Cardiac fibroblast (primary cell): Measurements from ENCODE around the gene SIGLECL1.
"Not testable (repeated sequence)": the region's sequence is repeated elsewhere in the genome, so short reads cannot be mapped to it uniquely, and the experiment has no call there.

Experiments used
- DNase-seq, 2 donors: peaks; one replicate each; pipeline versions ENCODE4 v3.0.0 to v3.0.0-alpha.2; 2010; ENCODE audit warnings: low read depth in 2 of 2
- H3K4me3 ChIP-seq, 2 donors: replicated peaks in 1 of 2; 1 replicate in 1 of 2; 2 replicates in 1 of 2; pipeline ENCODE4 v1.5.1; 2011; ENCODE audit warnings: low read depth in 2 of 2, low read length in 2 of 2, mild to moderate bottlenecking in 2 of 2, moderate library complexity in 1 of 2
- TF ChIP-seq, protein P1 (sequence below): IDR thresholded peaks from one replicate; pipeline ENCODE4 v1.5.1; 2011; ENCODE audit warnings: low read depth, mild to moderate bottlenecking, low read length, inconsistent platforms

SIGLECL1 gene

DNA sequence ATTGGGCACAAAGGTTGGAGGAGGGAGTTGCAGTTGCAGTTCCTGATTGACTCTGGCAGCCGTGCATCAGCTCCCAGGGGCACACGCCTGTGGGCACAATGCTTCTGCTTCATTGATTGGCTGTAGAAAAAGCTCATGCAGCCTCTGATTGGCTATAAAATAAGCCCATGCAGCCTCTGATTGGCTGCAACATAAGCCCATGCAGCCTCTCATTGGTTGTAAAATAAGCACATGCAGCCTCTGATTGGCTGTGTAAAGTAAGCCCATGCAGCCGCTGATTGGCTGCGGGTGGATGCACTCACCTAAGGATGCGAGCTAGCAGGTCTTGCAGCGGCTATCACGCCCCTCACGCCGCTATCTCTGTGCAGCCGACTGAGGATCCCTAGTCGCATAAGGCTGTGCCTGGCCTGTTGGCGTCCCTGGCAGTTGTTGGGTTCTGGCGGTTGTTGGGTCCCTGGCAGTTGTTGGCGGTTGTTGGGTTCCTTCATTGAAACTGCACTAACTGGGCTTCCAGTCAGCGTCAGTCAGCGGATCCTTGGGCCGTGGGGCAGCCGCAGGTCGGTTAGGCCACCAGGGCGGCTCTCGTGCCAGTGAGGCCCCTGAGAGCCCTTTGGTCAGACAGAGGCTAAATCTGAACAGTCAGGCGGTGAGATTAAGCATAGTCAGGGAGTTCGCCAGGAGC is at the start of gene SIGLECL1:
Gene SIGLECL1, plus strand, starts transcription at position 295 of the 682 bp plus-strand sequence. CDS start 12,993 bp downstream, outside the sequence.
- DNase-seq: no peak
- TF ChIP-seq, protein P1, sequence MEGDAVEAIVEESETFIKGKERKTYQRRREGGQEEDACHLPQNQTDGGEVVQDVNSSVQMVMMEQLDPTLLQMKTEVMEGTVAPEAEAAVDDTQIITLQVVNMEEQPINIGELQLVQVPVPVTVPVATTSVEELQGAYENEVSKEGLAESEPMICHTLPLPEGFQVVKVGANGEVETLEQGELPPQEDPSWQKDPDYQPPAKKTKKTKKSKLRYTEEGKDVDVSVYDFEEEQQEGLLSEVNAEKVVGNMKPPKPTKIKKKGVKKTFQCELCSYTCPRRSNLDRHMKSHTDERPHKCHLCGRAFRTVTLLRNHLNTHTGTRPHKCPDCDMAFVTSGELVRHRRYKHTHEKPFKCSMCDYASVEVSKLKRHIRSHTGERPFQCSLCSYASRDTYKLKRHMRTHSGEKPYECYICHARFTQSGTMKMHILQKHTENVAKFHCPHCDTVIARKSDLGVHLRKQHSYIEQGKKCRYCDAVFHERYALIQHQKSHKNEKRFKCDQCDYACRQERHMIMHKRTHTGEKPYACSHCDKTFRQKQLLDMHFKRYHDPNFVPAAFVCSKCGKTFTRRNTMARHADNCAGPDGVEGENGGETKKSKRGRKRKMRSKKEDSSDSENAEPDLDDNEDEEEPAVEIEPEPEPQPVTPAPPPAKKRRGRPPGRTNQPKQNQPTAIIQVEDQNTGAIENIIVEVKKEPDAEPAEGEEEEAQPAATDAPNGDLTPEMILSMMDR: no peak
- no peak within 1 kb of the TSS for H3K4me3 ChIP-seq

DNA sequence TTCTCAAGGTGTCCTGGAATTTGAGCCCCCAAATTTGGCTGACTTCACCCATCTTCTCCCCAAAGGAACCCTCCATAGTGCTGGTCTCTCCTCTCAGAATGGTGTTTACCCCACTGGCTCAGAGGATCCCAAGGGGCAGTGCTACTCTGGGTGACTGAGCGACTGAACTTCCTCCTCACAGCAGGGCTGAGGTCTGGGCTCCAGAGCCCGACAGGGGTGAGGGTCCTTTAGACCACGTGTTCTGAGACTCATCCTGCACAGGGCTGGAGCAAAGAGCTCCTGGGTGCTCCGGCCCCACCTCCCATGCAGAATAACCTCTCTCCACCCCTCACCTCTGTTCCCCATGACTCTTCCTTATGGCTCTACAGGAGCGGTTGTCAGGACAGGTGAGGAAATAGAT is 49.2 kb upstream of the SIGLECL1 start:
- H3K4me3 ChIP-seq: no peak overlapping the region
- no peak for DNase-seq
- TF ChIP-seq, protein P1: no peak

DNA sequence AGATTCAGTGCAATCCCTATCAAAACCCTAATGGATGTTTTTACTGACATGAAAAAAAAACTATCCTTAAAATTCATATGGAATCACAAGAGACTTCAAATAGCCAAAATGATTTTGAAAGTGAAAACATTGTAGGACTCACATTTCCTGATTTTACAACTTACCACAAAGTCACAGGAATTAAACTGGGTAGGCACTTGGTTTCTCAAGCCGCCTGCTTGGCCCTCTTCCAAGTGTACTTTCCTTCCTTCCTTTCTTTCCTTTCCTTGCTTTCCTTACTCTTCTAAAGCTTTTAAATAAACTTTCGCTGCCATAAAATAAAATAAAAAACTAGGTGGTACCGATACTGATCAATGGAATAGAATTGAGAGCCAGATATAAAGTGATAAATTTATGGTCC is 47.0 kb upstream of the SIGLECL1 start:
- TF ChIP-seq, protein P1: no peak
- H3K4me3 ChIP-seq: no peak overlapping the region
- no peak for DNase-seq

DNA sequence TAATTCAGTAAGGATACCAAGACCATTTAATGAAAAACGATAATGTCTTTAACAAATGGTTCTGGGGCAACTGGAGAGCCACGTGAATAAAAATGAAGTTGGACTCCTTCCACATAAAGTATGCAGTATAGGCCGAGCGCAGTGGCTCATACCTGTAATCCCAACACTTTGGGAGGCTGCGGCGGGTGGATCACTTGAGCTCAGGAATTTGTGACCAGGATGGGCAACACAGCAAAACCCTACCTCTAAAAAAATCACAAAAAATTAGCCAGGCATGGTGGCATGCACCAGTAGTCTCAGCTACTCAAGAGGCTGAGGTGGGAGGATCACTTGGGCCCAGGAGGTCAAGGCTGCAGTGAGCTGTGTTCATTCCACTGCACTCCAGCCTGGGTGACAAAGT is 46.6 kb upstream of the SIGLECL1 start:
- TF ChIP-seq, protein P1: no peak
- no peak for DNase-seq
- no peak overlapping the region for H3K4me3 ChIP-seq

DNA sequence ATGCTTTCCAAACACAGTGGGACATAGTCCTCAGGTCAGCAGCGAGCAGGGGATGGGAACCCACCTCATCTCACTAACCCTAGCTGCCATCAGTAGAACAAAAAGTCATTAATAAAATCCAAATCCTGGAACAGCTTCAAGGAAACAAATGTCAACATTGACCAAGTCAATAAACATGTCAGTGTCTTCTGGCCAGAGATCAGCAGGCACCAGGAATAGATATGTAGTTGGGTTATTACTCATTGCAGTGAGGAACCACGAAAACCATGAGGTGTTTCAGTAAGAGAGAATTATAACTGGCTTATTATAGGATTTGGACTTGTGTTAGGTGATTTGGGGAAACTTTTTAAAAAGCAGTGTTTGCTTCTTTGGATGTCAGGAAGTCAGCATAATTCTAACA is 43.1 kb upstream of the SIGLECL1 start:
- no peak for DNase-seq
- H3K4me3 ChIP-seq: no peak overlapping the region
- TF ChIP-seq, protein P1: no peak

DNA sequence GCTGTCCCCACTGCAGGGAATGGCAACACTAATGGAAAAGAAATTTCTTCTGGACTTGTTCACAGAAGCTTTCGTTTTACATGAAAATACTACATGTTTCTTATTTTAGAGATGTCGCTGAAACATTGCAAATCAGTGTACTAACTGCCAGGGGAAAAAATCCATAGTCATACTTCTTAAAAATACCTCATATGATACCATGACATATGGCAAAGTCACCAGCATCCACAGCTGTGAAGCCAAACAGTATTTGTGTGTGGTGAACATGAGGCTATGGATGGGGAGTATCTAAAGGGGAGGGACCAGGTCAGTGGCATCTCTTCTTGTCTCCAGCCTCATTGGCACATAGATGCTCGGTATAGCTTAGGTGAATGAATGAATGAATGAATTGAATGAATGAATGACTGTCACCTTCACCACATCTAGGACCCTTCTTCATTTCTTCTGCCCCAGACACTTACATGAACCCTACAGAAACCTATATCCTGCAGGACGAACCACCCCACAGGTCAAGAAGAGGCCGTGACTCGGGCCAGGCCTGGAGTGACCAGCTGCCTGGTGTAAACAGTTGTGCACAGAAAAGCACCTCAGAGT is 40.6 kb upstream of the SIGLECL1 start:
- TF ChIP-seq, protein P1: no peak
- H3K4me3 ChIP-seq: no peak overlapping the region
- DNase-seq: no peak

DNA sequence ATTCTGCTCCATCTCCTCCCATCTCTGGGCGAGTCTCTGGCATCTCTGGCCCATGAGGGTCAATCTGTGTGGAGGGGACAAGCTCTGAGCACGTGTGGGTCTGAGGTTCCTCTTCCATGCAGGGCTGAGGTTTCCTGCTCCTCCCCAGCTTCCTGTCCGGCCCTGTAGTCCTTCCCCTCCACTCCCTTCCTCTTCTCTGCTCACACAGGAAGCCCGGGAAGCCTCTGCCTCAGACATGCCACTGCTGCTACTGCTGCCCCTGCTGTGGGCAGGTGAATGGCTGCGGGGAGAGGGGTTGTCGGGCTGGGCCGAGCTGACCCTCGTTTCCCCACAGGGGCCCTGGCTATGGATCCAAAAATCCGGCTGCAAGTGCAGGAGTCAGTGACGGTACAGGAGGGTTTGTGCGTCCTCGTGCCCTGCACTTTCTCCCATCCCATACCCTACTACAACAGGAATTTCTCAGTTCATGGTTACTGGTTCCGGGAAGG is 40.0 kb upstream of the SIGLECL1 start:
- H3K4me3 ChIP-seq, DNase-seq: not testable (repeated sequence)
